ENCODE measurements around the gene ITIH5. TPM values are rescaled to one million over a fixed set of nuclear protein-coding genes. Genes with fewer than 3 reads are reported as not detected.
A peak's percentile ranks its signal among the peaks of the same experiment; 100 is the strongest.

ITIH5 gene
- total and polyA plus RNA-seq, 2 donors (not counting 1 experiment from before 2014, with no cell fraction given) = 0.22 to 12.4 TPM

DNA sequence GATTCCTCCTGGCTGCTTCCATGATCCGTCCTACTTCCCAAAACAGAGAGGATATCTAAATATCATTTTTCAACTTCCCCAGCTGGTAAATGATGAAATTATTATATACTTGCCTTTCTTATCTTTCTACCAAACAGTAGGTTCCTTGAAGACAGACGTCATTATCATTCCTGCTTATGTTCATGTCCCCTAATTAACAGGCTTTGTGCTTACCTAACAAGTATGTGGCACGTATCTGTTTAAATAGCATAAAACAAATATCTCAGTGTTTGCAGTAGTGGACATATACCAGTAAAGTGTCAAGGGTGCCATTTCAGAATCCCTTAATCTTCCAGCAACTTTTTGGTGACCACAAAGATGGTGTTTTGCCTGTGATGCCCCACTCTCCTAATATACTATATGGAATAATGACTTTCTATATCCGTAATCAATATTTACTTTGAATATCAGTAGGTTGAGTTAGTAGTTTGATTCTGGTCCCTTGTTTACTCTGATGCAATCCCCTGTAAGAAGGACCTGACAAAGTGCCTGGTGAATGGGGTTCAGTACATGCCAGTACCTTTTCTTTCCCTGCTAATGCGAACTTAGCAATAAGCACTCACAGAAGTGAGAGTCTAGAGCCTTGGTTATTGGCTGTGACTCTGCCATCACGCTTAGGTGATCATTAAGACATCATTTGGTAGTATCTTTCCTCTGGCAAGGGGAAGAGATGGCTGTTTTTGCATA lies 124.4 kb downstream of the ITIH5 start:
- H3K9ac ChIP-seq (ENCODE audit: insufficient read depth, low read length) = no peak overlapping the region
- H4K20me1 ChIP-seq (ENCODE audit: control insufficient read depth, extremely low read depth, insufficient read depth, low read length) = no peaks in the 10 kb centered on the region
- no peak overlapping the region for H3K4me2 ChIP-seq (ENCODE audit: extremely low read depth, insufficient read depth, low read length)
- no peak overlapping the region for H2AFZ ChIP-seq (ENCODE audit: low read length)
- H3K4me3 ChIP-seq (replicated peaks in 1 of 4; ENCODE audit: control extremely low read depth in 1 of 4, insufficient read depth in 1 of 4, low read depth in 3 of 4, low read length in 4 of 4) = no peak overlapping the region
- no peaks in the 10 kb centered on the region for H3K27me3 ChIP-seq (ENCODE audit: control insufficient read depth, insufficient read depth, low read length)
- no peak overlapping the region for H3K27ac ChIP-seq (ENCODE audit: insufficient read depth, low read length)
- TF ChIP-seq EZH2 (IDR thresholded peaks at IDR 0.05; ENCODE audit: low read length, missing control alignments) = no peak
- TF ChIP-seq, protein P1, sequence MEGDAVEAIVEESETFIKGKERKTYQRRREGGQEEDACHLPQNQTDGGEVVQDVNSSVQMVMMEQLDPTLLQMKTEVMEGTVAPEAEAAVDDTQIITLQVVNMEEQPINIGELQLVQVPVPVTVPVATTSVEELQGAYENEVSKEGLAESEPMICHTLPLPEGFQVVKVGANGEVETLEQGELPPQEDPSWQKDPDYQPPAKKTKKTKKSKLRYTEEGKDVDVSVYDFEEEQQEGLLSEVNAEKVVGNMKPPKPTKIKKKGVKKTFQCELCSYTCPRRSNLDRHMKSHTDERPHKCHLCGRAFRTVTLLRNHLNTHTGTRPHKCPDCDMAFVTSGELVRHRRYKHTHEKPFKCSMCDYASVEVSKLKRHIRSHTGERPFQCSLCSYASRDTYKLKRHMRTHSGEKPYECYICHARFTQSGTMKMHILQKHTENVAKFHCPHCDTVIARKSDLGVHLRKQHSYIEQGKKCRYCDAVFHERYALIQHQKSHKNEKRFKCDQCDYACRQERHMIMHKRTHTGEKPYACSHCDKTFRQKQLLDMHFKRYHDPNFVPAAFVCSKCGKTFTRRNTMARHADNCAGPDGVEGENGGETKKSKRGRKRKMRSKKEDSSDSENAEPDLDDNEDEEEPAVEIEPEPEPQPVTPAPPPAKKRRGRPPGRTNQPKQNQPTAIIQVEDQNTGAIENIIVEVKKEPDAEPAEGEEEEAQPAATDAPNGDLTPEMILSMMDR (conservative IDR thresholded peaks at IDR 0.05 in 1 of 2, IDR thresholded peaks at IDR 0.05 in 1 of 2; ENCODE audit: low read depth in 1 of 2, low read length in 2 of 2) = no peak
- no peaks in the 10 kb centered on the region for H3K9me3 ChIP-seq (ENCODE audit: control insufficient read depth, insufficient read depth, low read depth, low read length)
- H3K36me3 ChIP-seq (ENCODE audit: control insufficient read depth, insufficient read depth, low read length) = no peaks in the 10 kb centered on the region
- no peaks in the 10 kb centered on the region for H3K79me2 ChIP-seq (ENCODE audit: control insufficient read depth, insufficient read depth, low read length)
- no peaks in the 10 kb centered on the region for H3K4me1 ChIP-seq (ENCODE audit: control insufficient read depth, extremely low read depth, insufficient read depth, low read length)
- DNase-seq (ENCODE audit: low read depth in 2 of 2) = no peak

DNA sequence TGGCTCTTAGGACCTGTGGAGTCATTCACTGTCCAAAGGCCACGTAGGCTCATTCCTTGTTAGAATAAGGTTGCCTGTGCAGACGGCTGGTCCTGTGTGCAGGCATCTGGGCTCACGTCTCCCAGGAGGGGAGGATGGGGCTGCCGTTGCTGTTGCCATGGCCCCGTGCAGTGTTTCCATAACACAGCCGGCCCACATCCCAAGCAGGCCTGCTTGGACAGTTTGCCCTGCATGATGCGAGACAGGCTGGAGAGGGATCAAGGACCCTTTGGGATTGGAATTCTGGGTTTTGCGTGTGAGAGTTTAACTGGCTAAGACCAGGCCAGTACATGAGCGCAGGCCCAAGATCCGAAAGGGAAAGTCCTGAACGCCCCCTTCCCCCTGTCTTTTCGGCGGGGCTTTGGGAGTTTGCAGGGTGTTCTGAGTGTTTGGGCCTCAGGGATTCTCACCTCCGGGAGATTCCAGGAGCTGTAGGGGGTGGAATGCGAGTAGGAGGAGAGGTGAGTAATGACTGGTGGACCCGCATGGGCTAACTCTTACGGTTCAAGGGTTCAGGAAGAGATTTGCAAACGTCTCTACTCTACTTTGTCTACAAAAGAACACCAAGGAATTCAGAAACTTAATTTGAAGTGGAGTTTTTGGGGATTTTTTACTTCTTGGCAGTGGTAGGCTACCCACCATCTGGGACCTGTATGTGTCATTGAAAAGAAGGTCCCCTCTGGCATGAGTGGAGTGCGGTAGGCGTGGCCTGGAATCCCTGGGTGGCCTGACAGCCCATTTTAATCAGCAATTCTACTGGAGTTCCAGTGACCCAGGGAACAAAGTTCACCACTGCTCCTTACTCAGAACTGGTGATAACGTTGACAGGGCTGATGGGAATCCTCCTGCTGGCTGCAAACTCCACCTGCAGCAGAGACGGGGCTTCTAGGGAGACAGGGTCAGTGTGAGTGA lies 125.4 kb downstream of the ITIH5 start:
- Histone ChIP-seq H3K36me3 (ENCODE audit: control insufficient read depth, insufficient read depth, low read length) (no peaks in the 10 kb centered on the region), H3K4me2 (ENCODE audit: extremely low read depth, insufficient read depth, low read length) (no peak overlapping the region), H3K27ac (ENCODE audit: insufficient read depth, low read length) (no peak overlapping the region), H3K4me3 (replicated peaks in 1 of 4; ENCODE audit: control extremely low read depth in 1 of 4, insufficient read depth in 1 of 4, low read depth in 3 of 4, low read length in 4 of 4) (no peak overlapping the region), H3K9me3 (ENCODE audit: control insufficient read depth, insufficient read depth, low read depth, low read length) (no peaks in the 10 kb centered on the region), H2AFZ (ENCODE audit: low read length) (no peak overlapping the region), H3K9ac (ENCODE audit: insufficient read depth, low read length) (no peak overlapping the region), H4K20me1 (ENCODE audit: control insufficient read depth, extremely low read depth, insufficient read depth, low read length) (no peaks in the 10 kb centered on the region), H3K4me1 (ENCODE audit: control insufficient read depth, extremely low read depth, insufficient read depth, low read length) (no peaks in the 10 kb centered on the region), H3K79me2 (ENCODE audit: control insufficient read depth, insufficient read depth, low read length) (no peaks in the 10 kb centered on the region), H3K27me3 (ENCODE audit: control insufficient read depth, insufficient read depth, low read length) (no peaks in the 10 kb centered on the region)
- no peak for TF ChIP-seq EZH2 (IDR thresholded peaks at IDR 0.05; ENCODE audit: low read length, missing control alignments)
- TF ChIP-seq, protein P1 (conservative IDR thresholded peaks at IDR 0.05 in 1 of 2, IDR thresholded peaks at IDR 0.05 in 1 of 2; ENCODE audit: low read depth in 1 of 2, low read length in 2 of 2) = no peak
- peak; percentile 31 to 66 for DNase-seq (ENCODE audit: low read depth in 2 of 2)

DNA sequence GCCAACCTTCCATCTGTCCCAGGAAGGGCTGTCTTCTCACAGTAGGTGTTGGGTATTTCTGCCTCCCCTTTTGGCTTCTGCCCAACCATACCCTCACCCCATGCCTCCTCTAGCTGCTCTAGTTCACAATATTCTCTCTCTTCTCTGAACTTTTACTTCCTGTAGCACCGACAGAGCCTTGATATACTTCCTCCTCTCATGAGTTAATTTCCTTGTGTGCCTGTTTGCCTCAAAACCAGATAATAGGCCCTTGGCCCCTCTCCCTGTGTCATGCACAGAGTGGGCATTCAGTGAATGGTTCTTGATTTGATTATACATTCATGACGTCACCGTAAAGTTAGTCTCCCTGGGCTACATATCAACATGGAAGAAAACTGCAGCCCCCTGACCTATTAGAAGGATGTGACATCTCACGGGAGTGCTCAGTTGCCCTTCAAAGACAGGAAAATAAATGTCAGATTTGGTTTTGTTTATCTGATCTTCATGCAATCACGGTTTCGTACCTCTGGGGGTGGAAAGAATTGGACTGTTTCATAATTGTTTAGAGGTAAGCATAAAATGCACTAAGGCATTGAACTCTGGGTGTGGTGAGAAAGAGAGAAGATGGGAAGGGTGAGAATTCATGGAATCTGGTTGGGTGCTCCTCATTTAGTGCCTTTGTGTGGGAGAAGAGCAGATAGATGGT lies 127.7 kb downstream of the ITIH5 start:
- no peaks in the 10 kb centered on the region for H3K27me3 ChIP-seq (ENCODE audit: control insufficient read depth, insufficient read depth, low read length)
- no peak overlapping the region for H3K4me2 ChIP-seq (ENCODE audit: extremely low read depth, insufficient read depth, low read length)
- H3K9me3 ChIP-seq (ENCODE audit: control insufficient read depth, insufficient read depth, low read depth, low read length) = no peaks in the 10 kb centered on the region
- H3K79me2 ChIP-seq (ENCODE audit: control insufficient read depth, insufficient read depth, low read length) = no peaks in the 10 kb centered on the region
- H2AFZ ChIP-seq (ENCODE audit: low read length) = no peak overlapping the region
- no peak overlapping the region for H3K9ac ChIP-seq (ENCODE audit: insufficient read depth, low read length)
- H4K20me1 ChIP-seq (ENCODE audit: control insufficient read depth, extremely low read depth, insufficient read depth, low read length) = no peaks in the 10 kb centered on the region
- no peaks in the 10 kb centered on the region for H3K4me1 ChIP-seq (ENCODE audit: control insufficient read depth, extremely low read depth, insufficient read depth, low read length)
- TF ChIP-seq, protein P1 (conservative IDR thresholded peaks at IDR 0.05 in 1 of 2, IDR thresholded peaks at IDR 0.05 in 1 of 2; ENCODE audit: low read depth in 1 of 2, low read length in 2 of 2) = no peak
- no peak for TF ChIP-seq EZH2 (IDR thresholded peaks at IDR 0.05; ENCODE audit: low read length, missing control alignments)
- H3K4me3 ChIP-seq (replicated peaks in 1 of 4; ENCODE audit: control extremely low read depth in 1 of 4, insufficient read depth in 1 of 4, low read depth in 3 of 4, low read length in 4 of 4) = no peak overlapping the region
- no peak overlapping the region for H3K27ac ChIP-seq (ENCODE audit: insufficient read depth, low read length)
- H3K36me3 ChIP-seq (ENCODE audit: control insufficient read depth, insufficient read depth, low read length) = no peaks in the 10 kb centered on the region
- DNase-seq (ENCODE audit: low read depth in 2 of 2) = no peak

Measured in fibroblast of lung (primary cell).